ENCODE measurements around the gene SNX7.

The SNX7 gene, protein sequence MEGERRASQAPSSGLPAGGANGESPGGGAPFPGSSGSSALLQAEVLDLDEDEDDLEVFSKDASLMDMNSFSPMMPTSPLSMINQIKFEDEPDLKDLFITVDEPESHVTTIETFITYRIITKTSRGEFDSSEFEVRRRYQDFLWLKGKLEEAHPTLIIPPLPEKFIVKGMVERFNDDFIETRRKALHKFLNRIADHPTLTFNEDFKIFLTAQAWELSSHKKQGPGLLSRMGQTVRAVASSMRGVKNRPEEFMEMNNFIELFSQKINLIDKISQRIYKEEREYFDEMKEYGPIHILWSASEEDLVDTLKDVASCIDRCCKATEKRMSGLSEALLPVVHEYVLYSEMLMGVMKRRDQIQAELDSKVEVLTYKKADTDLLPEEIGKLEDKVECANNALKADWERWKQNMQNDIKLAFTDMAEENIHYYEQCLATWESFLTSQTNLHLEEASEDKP

GRCh38 chr1:98661544-98662355 is at the start of gene SNX7:
Gene SNX7 (plus strand): TSS chr1:98661721. CDS start chr1:98661732, 11 bp downstream.
- peak in 1 of 2 experiments; percentile 45 for DNase-seq

DNA sequence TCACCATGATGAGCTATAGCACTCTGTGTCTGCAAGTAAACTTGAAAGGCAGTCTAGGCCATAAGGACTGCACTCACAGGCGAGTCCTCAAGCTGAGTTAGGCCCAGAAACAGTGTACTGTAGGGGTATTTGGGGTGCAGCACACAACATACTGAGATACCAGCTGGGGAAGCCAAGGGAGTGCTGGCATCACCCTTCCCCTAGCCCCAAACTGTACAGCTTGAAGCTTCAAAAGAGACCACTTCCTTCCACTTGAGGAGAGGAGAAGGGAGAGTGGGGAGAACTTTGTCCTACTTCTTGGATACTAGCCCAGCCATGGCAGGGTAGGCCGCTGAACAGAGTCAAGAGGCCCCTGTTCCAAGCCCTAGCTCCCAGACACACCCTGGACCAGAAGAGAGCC is 24.2 kb upstream of the SNX7 start:
- DNase-seq = no peak

- DNase-seq = no peak
Measured at GRCh38 chr1:98638185-98638584, 23.3 kb upstream of the SNX7 start.

- DNase-seq = no peak
Measured at GRCh38 chr1:98644510-98644909, 17.0 kb upstream of the SNX7 start.

- no peak for DNase-seq
Measured at GRCh38 chr1:98651116-98651632, 10.3 kb upstream of the SNX7 start.

- no peak for DNase-seq
Measured at GRCh38 chr1:98653123-98653522, 8.4 kb upstream of the SNX7 start.

DNA sequence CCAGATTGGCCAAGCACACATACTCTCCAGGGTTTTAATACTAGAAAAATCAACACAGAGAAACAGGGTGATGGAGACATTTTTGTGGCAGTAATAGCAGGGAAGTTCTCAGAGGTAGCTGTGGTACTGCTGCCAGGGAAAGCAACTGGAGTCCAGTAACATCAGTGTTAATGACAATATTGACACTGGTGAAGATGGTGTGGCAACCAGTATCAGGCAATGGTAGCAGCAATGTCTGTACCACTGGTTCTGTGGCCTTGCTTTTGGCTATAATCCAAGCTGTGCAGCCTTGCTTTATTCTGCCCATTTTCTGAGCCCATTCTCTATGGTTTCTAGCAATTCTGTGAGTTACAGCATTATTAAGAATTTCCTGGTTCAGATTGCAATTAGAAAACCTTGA is 1.6 kb upstream of the SNX7 start:
- no peak for DNase-seq

GRCh38 chr1:98660940-98661543 is 479 bp upstream of the SNX7 start:
- DNase-seq = no peak

- peak in 1 of 2 experiments; percentile 45 for DNase-seq
Measured at GRCh38 chr1:98662356-98662670, 792 bp downstream of the SNX7 start.

- DNase-seq = no peak
Measured at GRCh38 chr1:98668733-98669132, 7.2 kb downstream of the SNX7 start.

GRCh38 chr1:98669355-98670296 is 8.1 kb downstream of the SNX7 start:
- no peak for DNase-seq

DNA sequence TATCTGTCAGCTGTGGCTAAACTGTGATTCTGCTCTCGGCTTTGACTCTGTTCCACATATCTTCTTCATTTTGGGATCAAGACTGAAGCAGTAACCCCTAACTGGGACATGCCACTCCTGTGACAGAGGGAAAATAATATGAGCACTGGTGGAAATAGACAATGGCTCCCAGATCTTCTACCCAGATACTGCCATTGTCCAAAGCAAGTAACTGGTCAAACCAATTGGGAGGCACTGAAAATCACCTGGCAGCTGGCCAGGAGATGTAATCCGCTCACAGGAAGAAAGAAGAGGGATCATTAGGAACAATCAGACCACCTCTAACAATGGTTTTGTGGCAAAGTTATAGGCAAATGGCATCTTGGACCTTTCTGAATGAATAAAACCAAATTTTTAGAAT is 10.7 kb downstream of the SNX7 start:
- DNase-seq = no peak

DNA sequence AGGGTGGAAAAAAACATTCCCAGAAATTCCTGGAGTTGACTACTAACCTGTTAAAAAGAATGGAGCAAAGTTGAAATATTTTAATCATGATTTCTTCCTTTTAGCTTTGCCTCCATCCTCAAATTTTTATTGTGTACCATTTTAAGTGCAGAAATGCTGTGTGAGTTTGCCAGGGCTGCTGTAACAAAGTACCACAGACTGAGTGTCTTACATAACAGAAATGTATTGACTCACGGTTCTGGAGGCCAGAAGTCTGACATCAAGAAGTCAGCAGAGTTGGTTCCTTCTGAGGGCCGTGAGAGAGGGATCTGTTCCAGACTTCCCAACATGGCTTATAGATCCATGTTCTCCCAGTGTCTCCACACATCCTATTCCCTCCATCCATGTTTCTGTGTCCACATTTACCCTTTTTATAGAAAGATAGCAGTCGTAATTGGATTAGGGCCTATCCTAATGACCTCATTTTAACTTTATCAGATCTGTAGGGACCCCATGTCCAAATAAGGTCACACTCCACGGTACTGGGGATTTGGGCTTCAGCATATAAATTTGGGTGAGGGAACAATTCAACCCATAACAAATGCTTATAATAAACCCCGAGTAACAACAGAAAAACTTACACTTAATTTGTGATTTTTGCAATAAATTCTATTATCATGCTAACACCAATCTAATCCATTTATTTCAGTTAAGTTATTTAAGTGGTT is 12.7 kb downstream of the SNX7 start:
- DNase-seq = no peak

DNA sequence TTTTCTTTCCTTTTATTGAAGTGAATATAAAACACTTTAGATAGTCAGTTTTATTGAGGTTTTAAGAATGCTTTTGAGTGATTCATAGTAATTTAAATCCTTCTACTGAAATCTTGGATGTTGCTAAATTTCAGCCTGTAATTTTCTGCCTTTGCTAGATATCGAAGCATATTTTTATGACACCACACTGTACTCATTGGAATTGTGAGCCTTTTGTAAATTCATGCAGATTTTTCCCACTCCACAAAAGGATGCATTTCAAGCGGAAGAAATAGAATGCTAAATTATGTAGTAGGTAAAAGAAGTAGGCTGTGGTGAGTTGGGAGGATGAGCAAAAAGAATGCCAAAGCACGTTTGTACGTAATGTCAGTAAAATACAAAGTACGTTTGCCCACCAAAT is 13.8 kb downstream of the SNX7 start:
- DNase-seq = no peak

- no peak for DNase-seq
Measured at GRCh38 chr1:98677288-98677687, 15.8 kb downstream of the SNX7 start.

DNA sequence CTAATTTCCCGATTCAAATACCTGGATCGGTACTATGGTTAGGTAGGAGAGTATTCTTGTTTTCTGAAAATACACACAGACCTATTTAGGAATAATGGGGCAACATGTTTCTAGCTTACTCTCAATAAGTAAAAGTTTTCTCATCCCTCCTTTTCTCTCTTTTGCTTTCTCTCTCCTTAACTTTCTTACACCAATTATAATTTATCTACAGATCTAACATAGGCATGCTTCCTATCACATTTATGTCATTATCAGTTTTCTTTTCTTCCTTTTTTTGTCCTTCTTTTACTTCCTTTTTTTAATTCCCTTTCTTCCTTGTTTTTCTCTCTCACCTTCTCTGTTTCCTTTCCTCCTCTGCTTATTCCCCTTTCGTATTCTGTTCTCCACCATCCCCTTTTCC is 20.3 kb downstream of the SNX7 start:
- no peak for DNase-seq

- DNase-seq = no peak
Measured at GRCh38 chr1:98688110-98688739, 26.7 kb downstream of the SNX7 start.

DNA sequence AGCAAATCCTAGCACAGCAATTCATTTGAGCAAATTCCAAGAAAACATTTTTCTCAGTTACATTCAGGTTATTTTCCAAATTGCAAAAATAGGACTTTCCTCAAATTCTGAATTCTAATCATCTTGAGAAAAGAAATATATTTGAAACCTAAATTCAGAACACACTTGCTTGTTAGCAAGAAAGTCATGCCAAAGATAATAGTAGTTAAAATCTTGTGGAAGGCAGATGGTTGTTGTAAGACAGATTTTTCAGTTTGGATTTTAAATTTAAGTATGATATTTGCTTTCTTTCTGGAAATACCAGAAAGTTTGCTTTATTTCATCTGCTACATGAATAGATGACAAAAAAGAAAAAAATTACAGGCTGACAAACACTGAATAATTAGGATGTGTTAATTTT is 29.1 kb downstream of the SNX7 start:
- no peak for DNase-seq

GRCh38 chr1:98692482-98692881 is 31.0 kb downstream of the SNX7 start:
- DNase-seq = no peak

GRCh38 chr1:98693385-98693784 is 31.9 kb downstream of the SNX7 start:
- DNase-seq = no peak

GRCh38 chr1:98696077-98696476 is 34.6 kb downstream of the SNX7 start:
- no peak for DNase-seq
